HUES48 (cell line): Measurements from ENCODE around the gene EFL1.

Experiments used
- H3K27ac ChIP-seq: one replicate; pipeline ENCODE4 v1.7.0; 2013; ENCODE audit warnings: low read depth, low read length, inconsistent platforms
- H3K27me3 ChIP-seq: 2 replicates; pipeline ENCODE4 v1.6.1; 2013; ENCODE audit warnings: mild to moderate bottlenecking, low read length; ENCODE audit not compliant: control insufficient read depth, insufficient read depth
- H3K36me3 ChIP-seq: 2 replicates; pipeline ENCODE4 v1.6.1; 2013; ENCODE audit warnings: low read length; ENCODE audit not compliant: control insufficient read depth, insufficient read depth
- H3K4me1 ChIP-seq: 2 replicates; pipeline ENCODE4 v1.6.1; 2013; ENCODE audit warnings: mild to moderate bottlenecking, low read length; ENCODE audit not compliant: control insufficient read depth, insufficient read depth
- H3K4me3 ChIP-seq: 2 replicates; pipeline ENCODE4 v1.5.1; 2013; ENCODE audit warnings: mild to moderate bottlenecking, low read depth, low read length
- H3K9ac ChIP-seq: 2 replicates; pipeline ENCODE4 v1.6.1; 2013; ENCODE audit warnings: mild to moderate bottlenecking, low read depth, low read length, moderate library complexity
- H3K9me3 ChIP-seq: 2 replicates; pipeline ENCODE4 v1.6.1; 2013; ENCODE audit warnings: low read length; ENCODE audit not compliant: control insufficient read depth, insufficient read depth

Gene EFL1

DNA sequence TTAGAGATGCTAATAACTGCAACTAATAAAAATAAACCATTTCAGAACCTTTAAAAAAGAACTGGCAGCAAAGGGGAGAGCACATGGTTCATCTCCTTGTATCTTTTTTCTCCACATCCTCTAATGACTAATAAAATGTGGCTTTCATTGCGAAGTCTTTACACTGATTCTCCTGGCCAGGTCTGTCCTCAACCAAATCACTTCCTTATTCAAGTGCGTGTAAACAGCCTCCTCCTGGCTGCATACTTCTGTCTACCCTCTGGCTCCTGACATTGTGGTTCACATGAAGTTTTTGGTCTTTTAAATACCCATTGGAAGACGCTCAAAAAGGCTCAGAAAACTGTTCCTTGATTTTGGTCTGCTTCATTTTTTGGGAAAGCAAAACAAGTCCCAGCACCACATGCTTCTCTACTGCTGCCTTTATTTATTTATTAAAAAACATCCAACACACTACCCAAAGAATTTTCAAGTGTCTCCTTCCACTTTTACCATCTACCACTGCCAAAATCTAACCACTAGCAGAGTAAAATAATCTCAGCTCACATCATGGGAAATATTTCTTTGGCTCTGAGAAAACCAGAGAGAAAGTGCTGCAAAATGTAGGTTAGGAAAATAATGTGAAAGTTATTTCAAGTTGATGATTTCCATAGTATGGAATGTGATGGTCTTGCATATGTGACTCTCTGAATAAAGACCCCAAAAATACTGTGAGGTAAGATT lies 85.1 kb downstream of the EFL1 start:
- Histone ChIP-seq H3K36me3 (no peaks in the 10 kb centered on the region), H3K4me1 (peaks cover 9% of the 10 kb centered on the region), H3K4me3 (no peak overlapping the region), H3K9me3 (no peaks in the 10 kb centered on the region), H3K27me3 (no peaks in the 10 kb centered on the region), H3K27ac (no peak overlapping the region), H3K9ac (no peak overlapping the region)

DNA sequence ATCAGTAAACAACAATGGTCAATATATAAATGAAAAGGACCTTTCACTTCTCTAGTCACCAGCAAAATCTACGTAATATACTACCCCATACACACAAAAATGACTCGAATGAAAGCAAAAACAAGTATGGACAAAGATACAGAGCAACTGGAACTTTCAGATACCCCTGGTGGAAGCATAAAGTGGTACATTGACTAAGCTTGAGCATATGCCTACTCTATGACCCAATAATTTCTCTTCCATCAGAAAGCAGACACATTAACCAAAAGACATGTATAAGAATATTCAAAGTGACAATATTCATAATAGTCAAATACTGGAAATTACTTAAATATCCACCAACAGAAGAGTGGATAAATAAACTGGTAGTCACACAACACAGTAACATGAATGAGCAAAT lies 86.0 kb downstream of the EFL1 start:
- Histone ChIP-seq H3K4me1 (peaks cover 9% of the 10 kb centered on the region), H3K27ac (no peak overlapping the region), H3K9ac (no peak overlapping the region), H3K9me3 (no peaks in the 10 kb centered on the region), H3K27me3 (no peaks in the 10 kb centered on the region), H3K4me3 (no peak overlapping the region), H3K36me3 (no peaks in the 10 kb centered on the region)

DNA sequence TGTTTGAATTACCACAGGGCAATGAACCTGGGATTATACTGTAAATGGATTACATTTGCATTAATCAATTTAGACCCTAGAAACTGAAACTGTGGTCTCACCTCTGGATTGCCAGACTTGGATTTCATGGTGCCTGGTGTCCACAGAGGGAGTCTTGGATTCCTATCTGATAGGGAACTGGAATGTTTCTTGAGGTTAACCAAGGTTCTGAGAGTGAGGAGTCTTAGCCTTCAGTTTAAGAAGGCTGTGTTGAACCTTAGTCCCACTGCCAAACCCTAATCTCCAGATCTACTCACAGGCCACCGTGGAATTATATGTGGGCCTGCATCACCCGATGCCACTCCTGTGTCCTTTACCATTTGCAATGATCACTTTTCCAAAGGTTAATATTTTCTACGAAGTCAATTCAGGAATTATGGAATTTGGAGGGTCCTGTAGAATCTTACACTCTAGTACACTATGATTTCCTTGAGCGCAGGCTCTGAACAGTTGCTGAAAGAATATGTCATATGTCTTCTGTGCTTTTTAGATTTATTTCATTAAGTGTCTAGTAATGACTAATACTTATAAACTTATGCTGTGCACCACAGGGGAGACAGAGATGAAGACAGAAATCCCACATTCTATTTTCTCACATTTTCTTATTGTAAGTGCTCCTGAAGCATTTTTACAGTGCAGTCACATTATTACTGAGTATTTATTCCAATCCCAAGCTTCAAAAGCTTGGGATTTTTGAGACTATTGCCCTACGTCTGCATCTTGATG lies 87.9 kb downstream of the EFL1 start:
- H3K4me3 ChIP-seq, result no peak overlapping the region
- no peaks in the 10 kb centered on the region for H3K27me3 ChIP-seq
- H3K4me1 ChIP-seq, result peaks cover 9% of the 10 kb centered on the region
- no peaks in the 10 kb centered on the region for H3K36me3 ChIP-seq
- H3K9ac ChIP-seq, result no peak overlapping the region
- H3K27ac ChIP-seq, result no peak overlapping the region
- H3K9me3 ChIP-seq, result no peaks in the 10 kb centered on the region

DNA sequence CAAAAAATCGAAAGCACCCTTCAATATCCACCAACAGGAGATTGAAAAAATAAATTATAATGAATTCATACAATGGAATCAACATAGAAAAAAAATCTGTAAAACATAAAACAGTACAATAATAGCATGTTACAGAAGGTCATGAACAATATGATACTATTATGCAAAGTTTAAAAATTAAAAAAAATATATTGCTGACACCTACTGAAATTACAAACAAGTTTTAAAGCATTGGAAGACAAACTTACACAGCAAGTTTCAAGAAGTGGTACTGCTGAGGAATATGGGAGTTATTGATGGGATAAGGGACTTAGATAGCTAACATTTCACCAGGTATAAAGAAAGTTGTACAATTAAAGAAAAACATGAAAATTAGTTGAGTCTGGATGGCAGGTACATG lies 89.4 kb downstream of the EFL1 start:
- H3K4me1 ChIP-seq, result peaks cover 9% of the 10 kb centered on the region
- no peak overlapping the region for H3K4me3 ChIP-seq
- H3K27me3 ChIP-seq, result no peaks in the 10 kb centered on the region
- H3K36me3 ChIP-seq, result no peaks in the 10 kb centered on the region
- no peak overlapping the region for H3K9ac ChIP-seq
- no peaks in the 10 kb centered on the region for H3K9me3 ChIP-seq
- no peak overlapping the region for H3K27ac ChIP-seq

DNA sequence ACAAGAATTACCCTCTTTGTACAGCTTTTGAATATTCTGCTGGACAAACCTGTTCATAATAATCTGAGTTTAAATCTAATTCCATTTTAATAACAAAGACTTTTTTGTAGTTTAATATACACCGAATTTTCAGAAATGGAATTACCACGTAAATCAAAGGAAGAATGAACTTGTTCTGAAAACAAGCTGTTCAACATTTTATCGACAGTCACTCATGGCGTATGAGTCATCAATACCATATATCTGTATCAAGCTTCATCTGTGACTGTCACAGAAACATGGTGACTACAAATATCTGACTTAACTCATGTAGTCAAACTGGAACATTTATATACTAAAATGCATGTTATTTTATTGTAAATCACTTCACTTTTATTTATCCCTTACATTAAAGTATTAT lies 90.0 kb downstream of the EFL1 start:
- no peak overlapping the region for H3K4me3 ChIP-seq
- H3K27me3 ChIP-seq, result no peaks in the 10 kb centered on the region
- H3K9ac ChIP-seq, result no peak overlapping the region
- H3K9me3 ChIP-seq, result no peaks in the 10 kb centered on the region
- H3K4me1 ChIP-seq, result peaks cover 4% of the 10 kb centered on the region
- no peaks in the 10 kb centered on the region for H3K36me3 ChIP-seq
- H3K27ac ChIP-seq, result no peak overlapping the region

DNA sequence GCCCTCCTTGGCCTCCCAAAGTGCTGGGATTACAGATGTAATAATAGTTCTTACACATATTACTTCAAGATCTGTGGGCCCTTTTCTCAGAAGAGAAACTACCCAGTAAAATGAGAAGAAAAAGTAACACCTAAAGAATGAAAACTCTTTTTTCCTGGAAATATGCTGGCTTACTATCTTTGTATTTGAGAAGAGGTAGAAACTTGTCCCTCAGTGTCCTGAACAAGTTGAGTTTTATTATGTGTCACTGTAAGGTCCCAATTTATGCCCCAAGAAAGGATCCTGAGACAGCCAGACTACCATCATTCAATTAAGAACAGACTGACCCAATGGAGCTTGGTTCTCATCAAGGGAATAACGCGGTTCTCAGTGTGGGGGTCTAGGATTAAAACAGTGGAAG lies 93.8 kb downstream of the EFL1 start:
- Histone ChIP-seq H3K27me3 (no peaks in the 10 kb centered on the region), H3K27ac (no peak overlapping the region), H3K36me3 (peaks cover 3% of the 10 kb centered on the region; the same call in 1 of the 2 replicates), H3K4me3 (no peak overlapping the region), H3K9ac (no peak overlapping the region), H3K4me1 (no peaks in the 10 kb centered on the region), H3K9me3 (no peaks in the 10 kb centered on the region)

DNA sequence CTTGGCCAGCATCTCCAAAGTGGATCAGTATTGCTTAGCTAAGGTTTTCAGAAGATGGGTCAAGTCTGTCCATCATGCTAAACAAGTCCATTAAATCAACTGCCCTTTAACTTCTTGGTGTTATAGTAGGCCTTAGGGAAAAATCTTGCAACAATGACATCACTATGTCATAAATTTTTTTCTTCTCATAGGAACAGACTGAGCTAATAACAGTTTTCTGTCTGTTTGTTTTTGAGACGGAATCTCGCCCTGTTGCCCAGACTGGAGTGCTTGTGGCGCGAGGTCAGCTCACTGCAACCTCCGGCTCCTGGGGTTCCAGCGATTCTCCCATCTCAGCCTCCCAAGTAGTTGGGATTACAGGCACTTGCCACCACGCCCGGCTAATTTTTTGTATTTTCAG lies 94.2 kb downstream of the EFL1 start:
- no peak overlapping the region for H3K9ac ChIP-seq
- H3K27ac ChIP-seq, result no peak overlapping the region
- H3K36me3 ChIP-seq, result peaks cover 7% of the 10 kb centered on the region; the same call in 1 of the 2 replicates
- no peaks in the 10 kb centered on the region for H3K4me1 ChIP-seq
- no peaks in the 10 kb centered on the region for H3K9me3 ChIP-seq
- no peaks in the 10 kb centered on the region for H3K27me3 ChIP-seq
- H3K4me3 ChIP-seq, result no peak overlapping the region

DNA sequence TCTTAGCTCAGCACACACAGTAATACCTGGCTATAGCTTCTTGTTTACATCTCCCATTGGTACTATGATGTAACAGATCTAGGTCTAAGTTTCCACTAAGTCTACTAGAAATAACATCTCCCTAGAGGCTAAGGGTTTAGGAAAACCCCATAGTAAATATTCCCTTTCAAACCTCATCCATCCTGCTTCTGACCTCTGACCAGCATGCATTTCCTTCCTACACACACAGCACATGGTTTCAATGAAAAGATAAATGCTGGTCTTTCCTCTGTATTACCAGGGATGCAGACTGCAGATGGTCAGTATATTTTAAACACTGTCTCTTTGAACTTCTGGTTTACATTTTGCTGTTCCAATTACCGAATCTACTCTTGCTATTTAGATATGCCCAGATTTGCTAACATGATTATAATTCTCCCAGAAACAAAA lies 96.6 kb downstream of the EFL1 start:
- Histone ChIP-seq H3K4me1 (no peaks in the 10 kb centered on the region), H3K9ac (no peak overlapping the region), H3K36me3 (peaks cover 19% of the 10 kb centered on the region), H3K4me3 (no peak overlapping the region), H3K27ac (no peak overlapping the region), H3K9me3 (no peaks in the 10 kb centered on the region), H3K27me3 (no peaks in the 10 kb centered on the region)

DNA sequence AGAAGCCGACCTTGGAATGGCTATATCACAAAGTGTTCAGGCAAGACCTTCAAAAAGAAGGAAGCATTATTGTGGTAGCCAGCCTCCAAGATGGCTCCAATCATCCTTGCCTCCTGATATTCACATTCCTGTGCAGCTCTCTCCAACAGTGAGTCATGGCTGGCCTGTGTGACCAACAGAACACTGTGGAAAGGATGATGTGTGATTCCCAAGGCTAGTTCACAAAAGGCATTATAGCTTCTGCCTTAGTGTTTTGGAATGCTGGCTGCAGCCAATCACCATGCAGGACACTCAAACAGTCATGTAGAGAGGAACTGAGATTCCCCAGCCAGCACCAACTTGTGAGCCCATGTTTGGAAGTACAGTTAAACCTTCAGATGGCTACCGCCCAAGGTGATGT lies 102.6 kb downstream of the EFL1 start:
- H3K9ac ChIP-seq, result no peak overlapping the region
- H3K4me3 ChIP-seq, result no peak overlapping the region
- H3K27ac ChIP-seq, result no peak overlapping the region
- no peaks in the 10 kb centered on the region for H3K27me3 ChIP-seq
- no peaks in the 10 kb centered on the region; the same call in 1 of the 2 replicates for H3K4me1 ChIP-seq
- no peaks in the 10 kb centered on the region for H3K9me3 ChIP-seq
- H3K36me3 ChIP-seq, result peaks cover 26% of the 10 kb centered on the region

DNA sequence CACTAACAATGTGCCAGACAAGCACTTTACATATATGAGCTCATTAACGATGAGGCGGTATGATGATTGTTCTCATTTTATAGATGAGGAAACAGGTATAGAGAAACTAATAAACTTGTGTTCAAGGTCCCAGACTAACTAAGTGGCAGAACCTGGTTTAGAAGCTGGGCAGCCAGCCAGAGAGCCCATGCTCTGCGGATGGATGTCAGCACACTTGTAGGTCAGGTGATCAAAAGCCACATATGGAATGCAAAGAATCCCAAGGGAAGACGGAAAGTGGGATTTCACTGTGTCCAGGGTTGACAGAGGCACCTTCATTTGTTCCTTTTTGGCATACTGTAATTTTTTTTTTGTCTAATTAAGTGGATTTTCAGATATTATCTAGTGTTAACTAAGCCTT lies 103.7 kb downstream of the EFL1 start:
- no peaks in the 10 kb centered on the region; the same call in 1 of the 2 replicates for H3K4me1 ChIP-seq
- H3K9ac ChIP-seq, result no peak overlapping the region
- H3K9me3 ChIP-seq, result no peaks in the 10 kb centered on the region
- H3K27me3 ChIP-seq, result no peaks in the 10 kb centered on the region
- H3K36me3 ChIP-seq, result peaks cover 24% of the 10 kb centered on the region
- H3K27ac ChIP-seq, result no peak overlapping the region
- H3K4me3 ChIP-seq, result no peak overlapping the region

DNA sequence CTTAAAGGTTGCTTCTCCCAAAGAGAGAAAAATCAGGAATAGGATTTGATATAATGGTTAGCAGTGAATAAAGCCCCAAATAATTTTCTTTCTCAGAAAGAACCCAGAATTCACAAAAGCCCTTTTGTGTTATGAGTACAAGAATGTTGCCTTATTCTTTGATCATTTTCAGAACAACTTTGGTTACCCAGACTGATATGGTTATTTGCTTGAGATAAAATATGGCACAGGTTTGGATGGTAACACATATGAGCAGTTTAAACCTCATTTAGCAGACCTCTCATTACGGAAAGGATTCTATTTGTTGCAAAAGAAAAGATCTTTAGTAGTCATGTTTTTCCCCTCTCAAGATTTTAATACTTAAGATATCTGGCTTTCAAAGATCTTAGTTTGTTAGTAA lies 111.9 kb downstream of the EFL1 start:
- H3K27me3 ChIP-seq, result no peaks in the 10 kb centered on the region
- H3K9me3 ChIP-seq, result no peaks in the 10 kb centered on the region
- no peak overlapping the region for H3K27ac ChIP-seq
- no peaks in the 10 kb centered on the region for H3K4me1 ChIP-seq
- no peak overlapping the region for H3K9ac ChIP-seq
- H3K4me3 ChIP-seq, result no peak overlapping the region
- H3K36me3 ChIP-seq, result peaks cover 19% of the 10 kb centered on the region
